Esophagus muscularis mucosa (tissue), 4 donors: ENCODE results near the gene POLR3GL.

Experiments used
- CTCF ChIP-seq, 3 experiments: fragments of 200-600 bp in 2 of 3; fragments of 450-650 bp in 1 of 3; sonication (generic) in 2 of 3; IDR thresholded peaks; one replicate each; pipeline ENCODE4 v1.5.1; 2017 to 2019; ENCODE audit warnings: antibody characterized with exemption in 3 of 3, mild to moderate bottlenecking in 2 of 3, moderate library complexity in 1 of 3
- EP300 ChIP-seq: sonication (generic); formaldehyde crosslinking; IDR thresholded peaks from one replicate; pipeline ENCODE4 v1.6.1; 2017; ENCODE audit warnings: antibody characterized with exemption
- POLR2A ChIP-seq: fragments of 450-650 bp; IDR thresholded peaks from one replicate; pipeline ENCODE4 v1.6.1; 2017; ENCODE audit warnings: antibody characterized with exemption, moderate library complexity, mild to moderate bottlenecking, low read depth
- POLR2AphosphoS5 ChIP-seq, 2 donors: sonication (generic); formaldehyde crosslinking; IDR thresholded peaks; one replicate each; pipeline ENCODE4 v1.6.1; 2017; ENCODE audit warnings: antibody characterized with exemption in 2 of 2

GRCh38 chr1:145997016-145997717, 32.7 kb downstream of the POLR3GL start:
- TF ChIP-seq CTCF (IDR thresholded peaks at IDR 0.05) = no peak
- no peak for TF ChIP-seq POLR2A
- TF ChIP-seq EP300 = no peak
- TF ChIP-seq POLR2AphosphoS5 (IDR thresholded peaks at IDR 0.05) = peak in 1 of 2 donors; percentile 41
